ENCODE measurements around the gene CDH8.

CDH8 gene

DNA sequence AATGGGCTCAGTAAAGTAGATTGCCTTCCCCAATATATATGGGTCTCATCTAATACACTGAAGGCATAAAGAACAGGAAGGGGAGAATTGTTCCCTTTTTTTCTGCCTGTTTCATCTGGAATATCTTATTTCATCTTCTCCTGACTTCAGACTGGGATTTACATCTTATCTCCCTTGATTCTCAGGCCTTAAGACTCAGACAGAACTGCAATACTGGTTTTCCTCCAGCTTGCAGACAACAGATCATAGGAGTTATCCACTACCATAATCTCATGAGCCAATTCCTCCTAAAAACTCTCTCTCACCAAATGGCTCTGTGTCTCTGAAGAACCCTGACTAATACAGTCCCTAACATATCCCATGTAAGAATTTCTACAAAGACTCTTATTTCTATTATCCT lies 390.7 kb downstream of the CDH8 start:
- H3K4me3 ChIP-seq (replicated peaks; ENCODE audit: low read depth, low read length), result no peak overlapping the region
- TF ChIP-seq, protein P1, sequence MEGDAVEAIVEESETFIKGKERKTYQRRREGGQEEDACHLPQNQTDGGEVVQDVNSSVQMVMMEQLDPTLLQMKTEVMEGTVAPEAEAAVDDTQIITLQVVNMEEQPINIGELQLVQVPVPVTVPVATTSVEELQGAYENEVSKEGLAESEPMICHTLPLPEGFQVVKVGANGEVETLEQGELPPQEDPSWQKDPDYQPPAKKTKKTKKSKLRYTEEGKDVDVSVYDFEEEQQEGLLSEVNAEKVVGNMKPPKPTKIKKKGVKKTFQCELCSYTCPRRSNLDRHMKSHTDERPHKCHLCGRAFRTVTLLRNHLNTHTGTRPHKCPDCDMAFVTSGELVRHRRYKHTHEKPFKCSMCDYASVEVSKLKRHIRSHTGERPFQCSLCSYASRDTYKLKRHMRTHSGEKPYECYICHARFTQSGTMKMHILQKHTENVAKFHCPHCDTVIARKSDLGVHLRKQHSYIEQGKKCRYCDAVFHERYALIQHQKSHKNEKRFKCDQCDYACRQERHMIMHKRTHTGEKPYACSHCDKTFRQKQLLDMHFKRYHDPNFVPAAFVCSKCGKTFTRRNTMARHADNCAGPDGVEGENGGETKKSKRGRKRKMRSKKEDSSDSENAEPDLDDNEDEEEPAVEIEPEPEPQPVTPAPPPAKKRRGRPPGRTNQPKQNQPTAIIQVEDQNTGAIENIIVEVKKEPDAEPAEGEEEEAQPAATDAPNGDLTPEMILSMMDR (IDR thresholded peaks at IDR 0.05; ENCODE audit: low read length, missing control alignments), result no peak
- no peak for DNase-seq (ENCODE audit: low read depth)

DNA sequence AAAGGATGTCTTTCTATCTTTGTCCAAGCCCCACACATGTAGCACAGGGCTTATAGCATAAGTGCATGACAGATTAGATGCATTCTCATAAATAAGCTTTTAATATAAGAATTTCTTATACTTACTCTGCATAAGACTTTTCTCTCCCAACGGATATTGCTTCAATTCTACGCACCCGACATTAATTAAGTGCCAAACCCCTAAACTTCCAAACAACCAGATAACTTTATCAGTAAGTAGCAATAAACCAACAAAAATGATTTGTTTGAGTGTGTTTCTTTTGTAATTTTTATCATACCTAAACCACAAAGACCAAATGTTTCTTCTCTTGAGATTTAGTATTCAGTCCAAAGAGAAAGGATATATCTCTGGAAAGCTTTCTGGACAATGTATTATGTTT lies 391.5 kb downstream of the CDH8 start:
- no peak for DNase-seq (ENCODE audit: low read depth)
- TF ChIP-seq, protein P1 (IDR thresholded peaks at IDR 0.05; ENCODE audit: low read length, missing control alignments), result no peak
- H3K4me3 ChIP-seq (replicated peaks; ENCODE audit: low read depth, low read length), result no peak overlapping the region

DNA sequence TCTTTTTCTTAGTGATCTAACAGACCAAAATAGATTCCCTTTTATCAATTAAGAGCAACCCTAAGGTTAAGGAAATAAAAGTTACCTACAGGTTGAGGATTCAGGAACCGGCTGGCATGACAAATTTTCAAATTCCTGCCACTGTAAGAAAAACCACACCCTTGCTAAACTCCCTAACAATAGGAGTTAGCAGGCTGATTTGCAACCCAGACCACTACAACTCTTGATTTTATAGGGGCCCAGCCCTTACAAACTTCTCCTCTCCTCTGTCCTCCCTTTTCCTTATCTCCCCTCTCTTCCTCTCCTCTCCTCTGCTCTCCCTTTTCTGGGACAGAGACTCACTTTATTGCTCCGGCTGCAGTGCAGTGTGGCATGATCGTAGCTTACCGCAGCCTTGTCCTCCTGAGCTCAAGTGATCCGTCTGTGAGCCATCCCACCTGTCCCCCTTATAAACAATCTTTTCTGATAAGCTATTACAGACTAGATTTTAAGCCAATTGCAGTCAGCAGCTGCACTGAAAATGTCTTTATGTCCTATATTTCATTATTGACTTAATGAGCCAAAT lies 418.9 kb downstream of the CDH8 start:
- H3K4me3 ChIP-seq (replicated peaks; ENCODE audit: low read depth, low read length), result no peak overlapping the region
- DNase-seq (ENCODE audit: low read depth), result no peak
- TF ChIP-seq, protein P1 (IDR thresholded peaks at IDR 0.05; ENCODE audit: low read length, missing control alignments), result no peak

DNA sequence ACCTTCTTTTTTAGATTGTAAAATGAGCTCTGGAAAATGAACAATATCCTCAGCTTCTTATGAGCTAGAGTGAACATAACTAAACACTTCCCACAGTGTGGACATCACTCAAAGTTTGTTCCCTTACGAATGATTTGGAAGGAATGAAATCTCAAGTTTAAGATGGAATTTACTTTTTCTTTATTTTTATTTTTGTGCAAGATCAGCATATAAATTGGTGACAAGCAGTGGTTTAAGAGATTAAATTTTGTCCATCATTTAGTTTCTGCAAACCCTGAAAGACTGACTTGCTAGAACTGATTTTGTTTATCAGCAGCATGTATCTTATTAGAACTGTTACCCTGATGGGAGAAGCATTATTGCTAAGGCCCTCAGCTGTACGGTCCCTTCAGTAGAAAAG lies 420.1 kb downstream of the CDH8 start:
- TF ChIP-seq, protein P1 (IDR thresholded peaks at IDR 0.05; ENCODE audit: low read length, missing control alignments), result no peak
- no peak for DNase-seq (ENCODE audit: low read depth)
- H3K4me3 ChIP-seq (replicated peaks; ENCODE audit: low read depth, low read length), result no peak overlapping the region

DNA sequence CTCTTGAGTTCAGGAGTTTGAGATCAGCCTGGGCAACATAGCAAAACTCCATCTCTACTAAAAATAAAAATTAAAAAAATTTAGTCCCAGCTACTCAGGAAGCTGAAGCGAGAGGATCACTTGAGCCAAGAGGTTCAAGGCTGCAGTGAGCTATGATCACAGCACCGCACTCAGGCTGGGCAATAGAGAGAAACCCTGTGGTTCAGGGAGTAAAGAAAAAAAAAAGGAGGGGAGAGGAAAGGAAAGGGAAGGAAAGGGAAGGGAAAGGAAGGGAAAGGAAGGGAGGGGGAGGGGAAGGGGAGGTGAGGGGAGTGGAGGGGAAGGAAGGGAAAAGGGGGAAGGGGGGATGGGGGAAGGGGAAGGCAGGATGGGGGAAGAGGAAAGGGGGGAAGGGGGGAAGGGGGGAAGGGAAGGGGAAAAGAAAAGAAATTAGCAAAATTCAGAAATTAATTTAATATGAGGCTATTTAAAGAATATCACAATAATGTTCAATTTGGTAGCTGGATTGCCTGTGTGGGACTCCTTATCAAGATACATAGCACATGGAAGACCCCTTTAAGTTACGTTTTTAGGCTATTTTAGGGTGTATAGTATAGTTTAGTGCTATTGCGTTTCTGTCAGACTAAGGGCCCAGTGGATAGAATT lies 424.3 kb downstream of the CDH8 start:
- DNase-seq (ENCODE audit: low read depth), result no peak
- TF ChIP-seq, protein P1 (IDR thresholded peaks at IDR 0.05; ENCODE audit: low read length, missing control alignments), result no peak
- H3K4me3 ChIP-seq (replicated peaks; ENCODE audit: low read depth, low read length), result no peak overlapping the region

DNA sequence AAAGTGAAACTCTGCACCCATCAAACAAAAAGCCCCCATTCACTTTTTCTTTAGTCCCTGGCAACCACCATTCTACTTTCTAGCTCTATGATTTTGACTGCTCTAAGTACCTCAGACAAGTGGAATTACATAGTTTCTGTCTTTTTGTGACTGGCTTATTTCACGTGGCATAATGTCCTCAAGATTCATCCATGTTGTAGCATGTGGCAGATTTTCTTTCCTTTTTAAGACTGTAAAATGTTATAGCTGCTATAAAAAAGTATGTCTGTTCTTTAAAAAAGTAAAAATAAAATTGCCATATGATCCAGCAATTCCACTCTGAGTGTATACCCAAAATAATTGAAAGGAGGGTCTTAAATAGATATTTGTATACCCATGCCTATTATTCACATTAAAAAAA lies 429.7 kb downstream of the CDH8 start:
- no peak for DNase-seq (ENCODE audit: low read depth)
- H3K4me3 ChIP-seq (replicated peaks; ENCODE audit: low read depth, low read length), result no peak overlapping the region
- TF ChIP-seq, protein P1 (IDR thresholded peaks at IDR 0.05; ENCODE audit: low read length, missing control alignments), result no peak

Data from fibroblast of pulmonary artery (primary cell).